Lower leg skin (tissue), 4 donors: ENCODE results near the gene PRRT1. TPM values are rescaled to one million over a fixed set of nuclear protein-coding genes. Genes with fewer than 3 reads are reported as not detected.

Experiments used
- DNase-seq, 2 donors: peaks; one replicate each; pipeline ENCODE4 v3.0.0-alpha.2; 2019; ENCODE audit warnings: low spot score in 2 of 2
- H3K4me3 ChIP-seq: fragments of 200-600 bp; sonication (generic); 2 replicates; pipeline ENCODE4 v1.5.1; 2017; ENCODE audit warnings: mild to moderate bottlenecking, low read depth; ENCODE audit not compliant: poor library complexity, severe bottlenecking
- CTCF ChIP-seq, 3 donors: fragments of 450-650 bp; IDR thresholded peaks; one replicate each; pipeline ENCODE4 v1.5.1; 2016; ENCODE audit warnings: antibody characterized with exemption in 3 of 3, mild to moderate bottlenecking in 3 of 3, moderate library complexity in 2 of 3
- POLR2A ChIP-seq, 2 donors: fragments of 450-650 bp; IDR thresholded peaks; one replicate each; pipeline ENCODE4 v1.6.1; 2016 to 2017; ENCODE audit warnings: antibody characterized with exemption in 2 of 2, mild to moderate bottlenecking in 1 of 2, moderate library complexity in 1 of 2
- WGBS, 2 donors: methylation state at CpG; one replicate each; pipeline ENCODE4 v1.1.5; 2018; 5-methylcytosine and 5-hydroxymethylcytosine counted together
- intact Hi-C: fragments of 100-400 bp; cut with DNase I; formaldehyde crosslinking; loops from one replicate; pipeline ENCODE4 v1.15.0; 2023; ENCODE audit warnings: low total_unique reads
- total RNA-seq, 4 donors: library from RNA; depleted of rRNA; stranded (reverse); fragments of >200 nt; gene quantifications; one replicate each; pipeline ENCODE4 v1.1.0, GENCODE V29; 2016

PRRT1 gene
- total RNA-seq, 4 donors from 2014 or later = 0.56 to 2.6 (median 0.94) TPM

DNA sequence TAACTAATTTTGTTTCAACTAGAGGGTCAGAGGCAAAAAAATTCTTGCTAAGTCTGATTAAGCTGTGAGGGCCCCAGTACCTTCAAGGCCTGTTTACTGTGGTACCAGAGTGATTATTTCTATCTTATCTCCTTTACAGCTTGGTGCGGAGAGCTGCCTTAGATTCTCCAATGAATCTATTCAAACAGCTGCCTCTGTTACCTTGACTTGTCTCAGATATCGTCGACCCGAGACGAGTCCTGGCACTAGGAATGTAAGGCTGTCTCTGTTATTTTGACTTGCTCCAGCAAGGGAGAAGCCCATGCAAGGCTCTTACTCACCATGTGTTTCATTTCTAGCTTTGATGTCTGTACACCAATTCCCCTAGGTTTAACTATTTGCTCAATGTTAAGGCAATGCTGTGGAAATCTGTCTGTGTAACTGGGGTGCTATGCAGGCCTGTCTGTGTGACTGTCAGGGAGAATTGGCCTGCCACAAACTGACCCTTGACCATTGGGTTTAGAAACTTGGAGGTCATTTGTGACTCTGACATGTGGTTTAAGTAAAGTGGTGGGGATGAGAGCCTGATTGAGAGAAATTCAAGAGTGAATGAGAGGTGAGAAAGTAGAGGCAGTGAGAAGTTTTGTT lies 11.2 kb downstream of the PRRT1 start:
- H3K4me3 ChIP-seq = no peak overlapping the region
- 88% methylated on average over 5 of the region's 5 CpGs for WGBS, 2 donors
- TF ChIP-seq CTCF (IDR thresholded peaks at IDR 0.05) = no peak
- TF ChIP-seq POLR2A (IDR thresholded peaks at IDR 0.05) = no peak
- DNase-seq = no peak
- intact Hi-C loops = no loop called here

DNA sequence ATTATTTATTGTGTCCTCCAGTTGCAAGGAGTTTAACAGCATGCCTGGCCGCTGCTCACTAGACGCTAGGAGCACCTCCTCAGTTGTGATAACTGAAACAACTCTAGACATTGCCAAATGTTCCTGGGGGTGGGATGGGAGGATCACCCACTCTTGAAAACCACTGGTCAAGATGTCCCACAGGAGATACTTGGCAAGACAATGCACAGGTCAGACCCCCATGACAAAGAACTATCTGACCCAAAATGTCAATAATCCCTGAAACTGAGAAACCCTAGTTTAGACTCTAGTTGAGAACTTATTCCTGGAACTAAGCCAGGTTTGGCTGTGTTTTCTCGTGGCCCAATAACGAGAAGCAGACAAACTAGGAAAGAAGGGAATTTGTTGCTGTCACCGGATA lies 12.1 kb downstream of the PRRT1 start:
- TF ChIP-seq CTCF (IDR thresholded peaks at IDR 0.05) (no peak), POLR2A (IDR thresholded peaks at IDR 0.05) (no peak)
- WGBS, 2 donors = 63 to 66% methylated on average over 5 of the region's 5 CpGs
- H3K4me3 ChIP-seq = no peak overlapping the region
- intact Hi-C loops = no loop called here
- no peak for DNase-seq

GRCh38 chr6:32137454-32137853 lies 14.3 kb downstream of the PRRT1 start:
- no peak for TF ChIP-seq POLR2A (IDR thresholded peaks at IDR 0.05)
- H3K4me3 ChIP-seq = no peak overlapping the region
- no peak for DNase-seq
- intact Hi-C loops = no loop called here

DNA sequence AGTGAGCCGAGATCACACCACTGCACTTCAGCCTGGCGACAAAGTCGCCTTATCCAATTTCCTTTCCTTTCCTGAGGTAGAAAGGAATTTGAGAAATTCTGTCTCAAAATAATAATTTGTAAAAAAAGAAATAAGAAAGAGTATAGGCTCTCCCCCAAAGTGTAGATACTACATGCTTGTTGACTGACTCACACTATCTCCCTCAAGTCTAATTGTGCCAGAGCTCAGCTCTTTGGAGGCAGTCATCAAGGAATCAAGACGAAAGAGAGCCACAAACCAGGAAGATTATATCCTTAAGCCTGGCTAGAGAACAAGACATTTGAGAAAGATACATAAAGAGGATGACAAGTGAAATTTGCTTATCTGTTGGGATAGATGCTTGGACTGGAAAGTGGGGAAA lies 18.0 kb downstream of the PRRT1 start:
- DNase-seq = no peak
- intact Hi-C loops = no loop called here
- H3K4me3 ChIP-seq = no peak overlapping the region
- 78 to 83% methylated on average over 4 of the region's 4 CpGs for WGBS, 2 donors
- no peak for TF ChIP-seq POLR2A (IDR thresholded peaks at IDR 0.05)
- no peak for TF ChIP-seq CTCF (IDR thresholded peaks at IDR 0.05)

DNA sequence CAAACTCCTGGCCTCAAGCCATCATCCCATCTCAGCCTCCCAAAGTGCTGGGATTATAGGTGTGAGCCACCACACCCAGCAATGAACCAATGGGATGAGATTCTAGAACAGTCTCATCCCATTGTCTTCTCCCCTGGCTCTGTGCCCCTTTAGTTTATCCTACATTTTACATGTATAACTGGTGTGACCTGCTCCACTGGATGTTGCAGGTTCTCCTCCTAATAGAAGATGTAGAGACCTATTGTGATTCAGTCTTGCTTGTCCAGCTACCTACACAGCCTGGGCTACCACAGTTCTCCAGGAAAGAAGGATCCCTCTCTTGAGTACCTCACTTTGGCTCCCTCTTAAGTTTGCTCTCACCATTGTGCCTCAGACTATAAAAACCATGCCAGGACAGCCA lies 19.6 kb downstream of the PRRT1 start:
- H3K4me3 ChIP-seq = no peak overlapping the region
- intact Hi-C loops = no loop called here
- no peak for TF ChIP-seq CTCF (IDR thresholded peaks at IDR 0.05)
- TF ChIP-seq POLR2A (IDR thresholded peaks at IDR 0.05) = no peak
- no peak for DNase-seq

GRCh38 chr6:32131439-32131948 lies 20.2 kb downstream of the PRRT1 start:
- DNase-seq = no peak
- intact Hi-C loops = no loop called here
- TF ChIP-seq POLR2A (IDR thresholded peaks at IDR 0.05) = no peak
- TF ChIP-seq CTCF (IDR thresholded peaks at IDR 0.05) = no peak
- H3K4me3 ChIP-seq = no peak overlapping the region
- 89 to 91% methylated on average over 14 of the region's 14 CpGs for WGBS, 2 donors
